PC-3 (cell line): ENCODE data around the gene COL19A1. TPM values are rescaled to one million over a fixed set of nuclear protein-coding genes. Genes with fewer than 3 reads are reported as not detected.

Source experiments
- ATAC-seq: fragments of 200-7000 bp; cut with Tn5 transposase; 2 replicates; pipeline ENCODE4 v1.9.1; 2020; ENCODE audit warnings: mild to moderate bottlenecking, moderate library complexity
- BruUV-seq: library from RNA; stranded (reverse); fragments of 400-500 nt; replicated peaks from 2 replicates; lab custom pipeline; 2021; lab: Mats Ljungman, UMichigan
- CTCF ChIA-PET: fragments of 300-600 bp; sonication (Branson Sonifier 250); formaldehyde crosslinking; loops from one replicate; lab custom pipeline; 2022; ENCODE audit warnings: antibody characterized with exemption; lab: Charles Lee
- POLR2A ChIA-PET: fragments of 300-600 bp; sonication (Branson Sonifier 250); formaldehyde crosslinking; loops from one replicate; lab custom pipeline; 2022; ENCODE audit warnings: antibody characterized with exemption; ENCODE audit not compliant: unreplicated experiment; lab: Charles Lee
- DNase-seq: peaks from one replicate; pipeline ENCODE4 v3.0.0-alpha.2; 2015
- H2AFZ ChIP-seq: fragments of 300-600 bp; sonication (generic); 2 replicates; pipeline ENCODE4 v1.6.0; 2016; ENCODE audit warnings: antibody characterized with exemption, low read length
- H3F3A ChIP-seq: fragments of 300-600 bp; sonication (generic); one replicate; pipeline ENCODE4 v1.6.0; 2017; ENCODE audit warnings: antibody characterized with exemption, low read length, control low read depth, mild to moderate bottlenecking; ENCODE audit not compliant: unreplicated experiment
- H3K27ac ChIP-seq: fragments of 300-600 bp; sonication (generic); 2 replicates; pipeline ENCODE4 v1.5.1; 2016; ENCODE audit warnings: mild to moderate bottlenecking, low read length
- H3K27me3 ChIP-seq: fragments of 300-600 bp; sonication (generic); 2 replicates; pipeline ENCODE4 v1.6.1; 2016; ENCODE audit warnings: low read length, mixed read lengths
- H3K36me3 ChIP-seq: fragments of 300-600 bp; sonication (generic); 2 replicates; pipeline ENCODE4 v1.6.1; 2016; ENCODE audit warnings: low read depth, mixed run types, low read length, mixed read lengths
- H3K4me1 ChIP-seq: fragments of 300-600 bp; sonication (generic); 2 replicates; pipeline ENCODE4 v1.5.1; 2016; ENCODE audit warnings: low read length; ENCODE audit not compliant: insufficient read depth
- H3K4me2 ChIP-seq: fragments of 300-600 bp; sonication (generic); 2 replicates; pipeline ENCODE4 v1.6.0; 2016; ENCODE audit warnings: low read length
- H3K4me3 ChIP-seq: fragments of 300-600 bp; sonication (generic); 2 replicates; pipeline ENCODE4 v1.5.1; 2016; ENCODE audit warnings: mild to moderate bottlenecking, low read length, mixed read lengths
- H3K79me2 ChIP-seq: fragments of 300-600 bp; sonication (generic); 2 replicates; pipeline ENCODE4 v1.6.1; 2017; ENCODE audit warnings: low read length, mixed read lengths
- H3K9ac ChIP-seq: fragments of 300-600 bp; sonication (generic); 2 replicates; pipeline ENCODE4 v1.6.0; 2016; ENCODE audit warnings: mild to moderate bottlenecking, low read length
- H3K9me2 ChIP-seq: fragments of 300-600 bp; sonication (generic); replicated peaks from 2 replicates; pipeline ENCODE4 v1.6.1; 2016; ENCODE audit warnings: mixed run types, low read length, mixed read lengths
- H3K9me3 ChIP-seq: fragments of 300-600 bp; sonication (generic); 2 replicates; pipeline ENCODE4 v1.6.1; 2016; ENCODE audit warnings: low read length, mixed read lengths
- H4K20me1 ChIP-seq: fragments of 300-600 bp; sonication (generic); 2 replicates; pipeline ENCODE4 v1.6.1; 2016; ENCODE audit warnings: low read length, mixed read lengths
- CTCF ChIP-seq: fragments of 300-600 bp; sonication (generic); conservative IDR thresholded peaks from 2 replicates; pipeline ENCODE4 v1.5.1; 2017; ENCODE audit warnings: antibody characterized with exemption, low read depth, mild to moderate bottlenecking, low read length
- EZH2 ChIP-seq: fragments of 300-600 bp; sonication (generic); IDR thresholded peaks from one replicate; pipeline ENCODE4 v1.6.1; 2017; ENCODE audit warnings: antibody characterized with exemption, mild to moderate bottlenecking, low read length; ENCODE audit not compliant: unreplicated experiment
- EZH2phosphoT487 ChIP-seq: fragments of 300-600 bp; sonication (generic); IDR thresholded peaks from 2 replicates; pipeline ENCODE4 v1.6.1; 2018; ENCODE audit warnings: mild to moderate bottlenecking, antibody characterized with exemption, low read length, borderline replicate concordance
- intact Hi-C: fragments of 100-400 bp; cut with micrococcal nuclease; formaldehyde crosslinking; loops from 2 replicates; pipeline ENCODE4 v1.9.0; 2023
- total RNA-seq: library from RNA; depleted of rRNA; stranded (reverse); fragments of >200 nt; gene quantifications from 2 replicates; pipeline ENCODE4 v1.2.3, GENCODE V29; 2014

COL19A1 gene
- total RNA-seq, 1 experiment from 2014 or later, result not detected

- DNase-seq, result no peak
- no peaks in the 10 kb centered on the region for H3K4me1 ChIP-seq
- ChIA-PET CTCF (interaction anchor here (1.8 kb wide), 2 partner anchors 67 to 298 kb away, joined by 5 to 18 read pairs; no protein-coding TSS in a partner anchor), POLR2A (no interaction called here)
- H3K9ac ChIP-seq, result no peak overlapping the region
- H3F3A ChIP-seq, result no peaks in the 10 kb centered on the region
- H3K9me3 ChIP-seq, result no peaks in the 10 kb centered on the region
- H3K27me3 ChIP-seq, result 0 out of 2 replicates have a peak, but pooled peaks cover 11% of the 10 kb centered on the region
- no TSS peak for BruUV-seq
- ATAC-seq, result no peak
- H3K27ac ChIP-seq, result no peak overlapping the region
- H4K20me1 ChIP-seq, result no peaks in the 10 kb centered on the region; the same call in 1 of the 2 replicates
- no peak overlapping the region for H2AFZ ChIP-seq
- intact Hi-C loops, result loop anchor here (5.0 kb wide), 1 partner anchor 465 kb away; no protein-coding TSS in a partner anchor
- no peaks in the 10 kb centered on the region for H3K9me2 ChIP-seq
- H3K79me2 ChIP-seq, result no peaks in the 10 kb centered on the region
- TF ChIP-seq EZH2, result no peak
- no peak for TF ChIP-seq EZH2phosphoT487
- TF ChIP-seq CTCF, result no peak
- no peak overlapping the region for H3K4me2 ChIP-seq
- no peaks in the 10 kb centered on the region for H3K36me3 ChIP-seq
- no peak overlapping the region for H3K4me3 ChIP-seq
Measured at GRCh38 chr6:70222439-70222749, 356.0 kb downstream of the COL19A1 start.

- ChIA-PET POLR2A (no interaction called here), CTCF (no interaction called here)
- Histone ChIP-seq H4K20me1 (no peaks in the 10 kb centered on the region; the same call in 1 of the 2 replicates), H3K4me3 (no peak overlapping the region), H3K36me3 (no peaks in the 10 kb centered on the region), H3K79me2 (no peaks in the 10 kb centered on the region), H3K4me1 (no peaks in the 10 kb centered on the region), H2AFZ (no peak overlapping the region), H3K4me2 (no peak overlapping the region), H3K27ac (no peak overlapping the region), H3K9ac (no peak overlapping the region), H3F3A (no peaks in the 10 kb centered on the region), H3K27me3 (0 out of 2 replicates have a peak, but pooled peaks cover 11% of the 10 kb centered on the region), H3K9me2 (no peaks in the 10 kb centered on the region), H3K9me3 (no peaks in the 10 kb centered on the region)
- intact Hi-C loops, result no loop called here
- BruUV-seq, result no TSS peak
- TF ChIP-seq EZH2, result no peak
- ATAC-seq (no peak), DNase-seq (no peak)
Measured at GRCh38 chr6:70225055-70225454, 358.7 kb downstream of the COL19A1 start.

GRCh38 chr6:70231311-70231710 lies 365.0 kb downstream of the COL19A1 start:
- Histone ChIP-seq H3K9me3 (no peaks in the 10 kb centered on the region), H3K27me3 (0 out of 2 replicates have a peak, but pooled peaks cover 10% of the 10 kb centered on the region), H3K9me2 (no peaks in the 10 kb centered on the region), H3F3A (no peaks in the 10 kb centered on the region), H3K4me2 (no peak overlapping the region), H3K79me2 (no peaks in the 10 kb centered on the region), H3K27ac (no peak overlapping the region), H3K36me3 (no peaks in the 10 kb centered on the region), H4K20me1 (no peaks in the 10 kb centered on the region), H3K4me1 (no peaks in the 10 kb centered on the region), H3K4me3 (no peak overlapping the region), H2AFZ (no peak overlapping the region), H3K9ac (no peak overlapping the region)
- DNase-seq (no peak), ATAC-seq (no peak)
- POLR2A ChIA-PET, result no interaction called here
- TF ChIP-seq EZH2phosphoT487 (no peak), EZH2 (no peak), CTCF (no peak)
- intact Hi-C loops, result no loop called here
- no TSS peak for BruUV-seq
- CTCF ChIA-PET, result interaction anchor here (0.7 kb wide), 1 partner anchor 12 kb away, joined by 3 read pairs; no protein-coding TSS in a partner anchor
